ENCODE results near the gene CD34. TPM values are rescaled to one million over a fixed set of nuclear protein-coding genes. Genes with fewer than 3 reads are reported as not detected.
A peak's percentile ranks its signal among the peaks of the same experiment; 100 is the strongest.

CD34 gene
- total RNA-seq, 2 donors from 2014 or later: 0.20 TPM; not detected in 1

- Mint-ChIP-seq H3K4me1 (peaks cover 75% of the 10 kb centered on the region), H3K27me3 (no peaks in the 10 kb centered on the region), H3K36me3 (ENCODE audit: low read depth) (no peaks in the 10 kb centered on the region), H3K4me3 (peak overlapping the region; percentile 84), H3K27ac (peak overlapping the region; percentile 88)
- H3K9me3 ChIP-seq (ENCODE audit: control insufficient read depth, low read length, poor library complexity, severe bottlenecking): no peaks in the 10 kb centered on the region
- no peak for ATAC-seq
- no peak for DNase-seq
These were observed 78.1 kb downstream of the CD34 start for GRCh38 chr1:207832796-207833195.

GRCh38 chr1:207831517-207832327, 79.2 kb downstream of the CD34 start:
- peak overlapping the region; percentile 88 for H3K27ac Mint-ChIP-seq
- H3K9me3 ChIP-seq (ENCODE audit: control insufficient read depth, low read length, poor library complexity, severe bottlenecking): no peaks in the 10 kb centered on the region
- DNase-seq: no peak
- H3K36me3 Mint-ChIP-seq (ENCODE audit: low read depth): no peaks in the 10 kb centered on the region
- peak; percentile 85 for ATAC-seq
- H3K27me3 Mint-ChIP-seq: no peaks in the 10 kb centered on the region
- H3K4me3 Mint-ChIP-seq: peak overlapping the region; percentile 84
- H3K4me1 Mint-ChIP-seq: peaks cover 73% of the 10 kb centered on the region

Other genes with a start within 250 kb of the CD34 start
- gene CD46, start 159.1 kb downstream of the CD34 start, total RNA-seq: 100 to 1,000 TPM; 114 to 133 TPM

All from T-helper 17 cell (primary cell).